ENCODE results near the gene NFE2L2.
A peak's percentile ranks its signal among the peaks of the same experiment; 100 is the strongest.
"Not testable (repeated sequence)": the region's sequence is repeated elsewhere in the genome, so short reads cannot be mapped to it uniquely, and the experiment has no call there.

NFE2L2 gene

GRCh38 chr2:177257471-177257870 is 7.1 kb downstream of the NFE2L2 start:
- DNase-seq (ENCODE audit: low spot score), result no peak

DNA sequence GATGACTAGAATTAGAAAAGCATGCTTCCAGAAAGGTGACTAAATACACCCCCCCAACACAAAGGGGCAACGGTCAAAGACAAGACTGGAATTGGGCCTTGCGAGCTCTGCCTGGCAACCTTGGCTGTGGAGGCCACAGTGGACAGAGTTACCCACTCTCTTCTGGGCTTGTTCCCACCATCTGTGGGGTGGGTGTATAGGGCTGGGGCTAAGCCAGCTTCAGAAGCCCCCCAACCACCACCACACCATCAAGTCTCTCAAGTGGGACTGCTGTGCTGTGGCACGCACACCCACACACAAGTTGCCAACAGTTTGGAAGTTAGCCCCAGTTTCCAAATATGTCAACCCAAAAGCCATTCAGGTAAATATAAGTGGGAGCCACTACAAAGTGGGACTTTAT is 7.8 kb downstream of the NFE2L2 start:
- DNase-seq (ENCODE audit: low spot score), result no peak

DNA sequence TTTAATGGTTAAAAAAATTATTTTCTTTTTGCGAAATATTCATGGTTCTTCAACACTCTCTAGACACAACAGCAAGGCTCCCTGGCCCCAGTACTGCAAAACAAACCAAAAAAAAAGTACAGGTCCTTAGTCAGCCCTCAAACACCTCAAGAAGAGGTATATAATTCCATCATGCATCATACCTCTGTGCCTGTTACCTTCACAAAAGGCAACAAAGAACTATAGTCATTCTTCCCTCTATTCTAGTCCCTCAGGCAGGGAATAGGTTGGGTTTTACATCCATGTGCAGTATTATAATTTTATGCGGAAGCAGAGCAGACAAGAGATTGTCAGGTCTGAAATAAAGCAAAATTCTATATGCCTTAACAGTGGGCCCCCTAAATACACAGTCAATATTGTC is 8.5 kb downstream of the NFE2L2 start:
- no peak for DNase-seq (ENCODE audit: low spot score)

GRCh38 chr2:177255227-177255601 is 9.3 kb downstream of the NFE2L2 start:
- no peak for DNase-seq (ENCODE audit: low spot score)

DNA sequence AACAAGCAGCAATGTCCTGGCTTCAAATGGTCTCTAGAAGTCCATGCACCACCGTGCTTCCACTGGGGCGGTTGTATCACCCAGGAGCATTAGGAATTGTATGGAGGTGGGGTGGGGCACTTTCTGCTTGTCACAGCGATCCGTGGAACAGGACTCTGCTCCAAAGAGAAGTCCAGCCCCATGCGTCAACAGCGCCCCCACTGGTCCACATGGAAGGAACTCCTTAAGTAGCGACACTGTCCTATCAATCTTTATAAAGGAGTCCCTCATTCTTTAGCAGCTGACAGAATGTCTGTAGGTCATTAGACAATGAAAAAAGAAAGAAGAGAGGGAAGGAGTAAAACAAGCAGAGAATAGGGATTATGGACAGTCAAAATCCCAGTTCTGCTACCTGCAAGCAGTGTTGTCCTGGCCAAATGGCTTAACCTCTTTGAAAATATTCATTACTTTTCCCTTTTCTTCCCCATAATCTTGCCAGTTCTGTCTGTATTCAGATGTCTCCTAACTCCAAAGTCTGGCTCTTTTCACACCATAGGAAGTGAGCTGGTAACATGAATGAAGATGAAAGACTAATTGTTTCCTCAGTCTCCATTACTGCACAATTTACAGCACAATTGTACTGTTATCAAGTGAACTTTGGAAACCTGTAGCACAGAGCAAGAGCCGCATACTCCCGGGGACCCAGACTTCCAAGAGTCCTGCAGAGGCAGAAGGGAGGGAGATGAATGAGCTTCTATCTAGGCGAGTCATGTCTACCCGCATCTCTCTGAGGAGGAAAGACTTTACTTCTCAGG is 9.9 kb downstream of the NFE2L2 start:
- DNase-seq (ENCODE audit: low spot score), result no peak

- no peak for DNase-seq (ENCODE audit: low spot score)
Measured at GRCh38 chr2:177253704-177254103, 10.8 kb downstream of the NFE2L2 start.

DNA sequence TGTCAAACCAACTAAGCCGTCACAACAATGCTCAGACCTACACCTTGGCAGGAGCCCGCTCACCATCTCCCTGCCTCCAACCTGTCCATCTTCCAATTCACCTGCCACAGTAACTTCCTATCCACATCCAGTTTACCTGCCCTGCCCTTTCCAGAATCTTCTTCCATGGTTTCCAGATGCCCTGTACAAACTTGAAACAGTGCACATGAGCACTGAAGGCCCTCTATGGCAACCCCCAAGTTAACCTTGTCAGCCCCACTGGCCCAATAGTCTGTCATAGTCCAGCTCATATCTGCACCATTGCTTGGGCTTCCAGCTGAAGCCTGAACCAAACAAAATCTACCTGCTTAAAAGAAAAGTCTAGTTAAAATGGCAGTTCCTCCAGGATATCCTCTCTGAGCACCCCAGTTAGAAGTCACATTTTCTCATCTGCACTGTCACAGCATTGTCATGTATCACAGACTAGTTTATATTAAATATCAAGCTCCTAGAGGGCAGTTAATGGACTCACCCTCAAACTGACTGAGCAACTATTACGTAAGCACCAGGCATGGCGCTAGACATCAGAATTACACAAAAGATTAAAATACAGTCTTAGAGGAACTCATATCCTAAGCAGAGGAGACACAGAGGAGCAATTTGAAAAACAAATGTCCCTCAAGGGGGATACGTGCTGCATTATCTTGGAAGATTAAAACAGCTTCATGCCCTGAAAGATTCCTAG is 11.6 kb downstream of the NFE2L2 start:
- no peak for DNase-seq (ENCODE audit: low spot score)

- DNase-seq (ENCODE audit: low spot score), result no peak
Measured at GRCh38 chr2:177251165-177251542, 13.4 kb downstream of the NFE2L2 start.

DNA sequence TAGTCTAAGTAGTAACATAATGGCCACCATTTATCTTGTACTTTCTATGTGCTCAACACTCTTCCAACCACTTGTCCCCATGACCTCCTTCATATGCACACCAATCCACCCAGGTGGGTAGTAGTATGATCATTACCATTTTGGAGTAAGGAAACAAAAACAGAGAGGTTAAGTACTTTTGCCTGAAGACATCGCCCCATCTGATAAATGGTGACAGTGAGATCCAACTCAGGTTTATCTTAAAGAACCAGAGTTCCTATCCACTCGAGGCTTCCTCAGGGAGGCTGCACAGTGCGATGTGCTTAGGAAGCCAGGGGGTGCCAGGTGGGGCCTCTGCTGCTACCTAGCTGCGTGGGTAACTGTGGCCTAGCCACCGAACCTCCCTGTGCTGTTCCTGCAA is 14.1 kb downstream of the NFE2L2 start:
- no peak for DNase-seq (ENCODE audit: low spot score)

GRCh38 chr2:177249038-177249437 is 15.5 kb downstream of the NFE2L2 start:
- DNase-seq (ENCODE audit: low spot score), result no peak

DNA sequence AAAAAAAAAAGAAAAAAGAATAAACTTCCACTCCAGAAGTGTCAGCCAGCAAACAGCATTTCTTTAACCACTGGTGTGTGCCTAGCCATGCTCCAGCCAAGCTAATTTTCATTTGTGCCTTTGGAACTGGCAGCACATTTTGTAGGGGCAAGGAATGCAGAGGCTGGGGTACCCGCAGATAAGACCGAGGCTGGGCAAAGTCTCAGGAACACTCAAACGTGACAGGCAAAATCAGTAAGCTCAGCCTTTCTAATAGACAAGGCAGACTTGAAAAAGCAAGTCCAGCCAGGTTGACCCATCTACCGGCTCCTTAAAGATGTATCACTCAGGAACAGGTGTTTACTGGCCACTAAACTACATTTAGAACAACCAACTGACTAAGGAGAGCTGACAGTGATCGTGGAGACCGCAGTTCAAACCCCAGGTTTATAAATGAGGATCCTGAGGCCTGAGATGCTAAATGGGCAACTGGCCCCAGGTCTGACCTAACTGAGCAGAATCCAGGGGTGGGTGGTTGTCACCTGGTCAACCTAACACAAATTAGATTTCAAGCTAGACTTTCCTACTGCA is 16.7 kb downstream of the NFE2L2 start:
- DNase-seq (ENCODE audit: low spot score), result no peak

DNA sequence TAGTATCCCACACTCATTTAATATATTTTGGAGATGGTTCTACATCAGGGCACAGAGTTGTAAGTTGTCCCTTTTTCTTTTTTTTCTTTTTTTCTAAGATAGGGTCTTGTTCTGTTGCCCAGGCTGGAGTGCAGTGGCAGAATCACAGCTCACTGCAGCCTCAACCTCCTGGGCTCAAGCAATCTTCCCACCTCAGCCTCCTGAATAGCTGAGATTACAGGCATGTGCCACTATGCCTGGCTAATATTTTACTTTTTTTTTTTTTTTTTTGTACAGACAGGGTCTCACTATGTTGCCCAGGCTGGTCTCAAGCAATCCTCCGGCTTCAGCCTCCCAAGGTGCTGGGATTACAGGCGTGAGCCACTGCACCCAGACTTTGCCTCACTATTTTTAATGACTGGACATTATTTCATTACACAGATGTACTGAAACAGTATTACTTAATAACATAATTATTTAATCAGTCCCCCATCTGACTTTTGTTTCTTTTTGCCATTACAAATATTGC is 17.9 kb downstream of the NFE2L2 start:
- not testable (repeated sequence) for DNase-seq (ENCODE audit: low spot score)

DNA sequence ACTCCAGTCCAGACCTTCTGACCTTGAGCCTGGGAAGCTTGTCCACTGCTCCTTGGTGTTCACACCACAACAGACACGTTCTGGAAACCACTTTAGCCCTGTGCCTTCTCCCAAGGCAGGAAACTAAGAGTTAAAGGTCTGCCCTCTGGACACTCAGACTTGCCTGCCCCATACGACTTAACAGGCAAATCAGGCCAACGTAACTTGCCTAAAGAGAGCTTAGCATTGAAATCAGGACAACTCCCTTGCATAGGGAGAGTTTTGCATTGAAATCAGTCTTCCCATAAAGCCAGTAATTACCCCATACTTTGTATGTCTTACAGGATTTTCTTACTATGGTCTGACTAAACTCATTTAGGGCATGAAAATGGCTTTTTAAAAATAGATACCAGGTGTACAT is 18.5 kb downstream of the NFE2L2 start:
- DNase-seq (ENCODE audit: low spot score), result no peak

DNA sequence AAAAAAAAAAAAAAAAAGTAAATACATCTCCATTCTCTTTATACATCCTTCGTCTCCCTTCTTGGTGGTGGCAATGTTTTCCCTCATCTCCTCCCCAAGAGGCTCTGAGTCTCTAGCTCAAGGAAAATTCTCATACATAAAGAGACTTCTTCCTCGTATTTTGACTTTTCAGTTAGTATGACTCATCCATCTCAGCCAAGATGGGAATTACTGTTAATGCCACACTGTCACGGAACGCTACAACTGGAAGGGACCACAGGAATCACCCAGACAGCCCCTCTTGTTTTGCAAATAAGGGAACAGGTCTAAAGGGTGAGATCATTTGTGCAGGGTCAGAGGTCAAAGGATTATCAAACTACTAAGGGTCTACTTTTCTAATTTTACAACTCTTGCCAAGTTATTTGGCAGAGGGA is 19.5 kb downstream of the NFE2L2 start:
- peak; percentile 87 for DNase-seq (ENCODE audit: low spot score)

DNA sequence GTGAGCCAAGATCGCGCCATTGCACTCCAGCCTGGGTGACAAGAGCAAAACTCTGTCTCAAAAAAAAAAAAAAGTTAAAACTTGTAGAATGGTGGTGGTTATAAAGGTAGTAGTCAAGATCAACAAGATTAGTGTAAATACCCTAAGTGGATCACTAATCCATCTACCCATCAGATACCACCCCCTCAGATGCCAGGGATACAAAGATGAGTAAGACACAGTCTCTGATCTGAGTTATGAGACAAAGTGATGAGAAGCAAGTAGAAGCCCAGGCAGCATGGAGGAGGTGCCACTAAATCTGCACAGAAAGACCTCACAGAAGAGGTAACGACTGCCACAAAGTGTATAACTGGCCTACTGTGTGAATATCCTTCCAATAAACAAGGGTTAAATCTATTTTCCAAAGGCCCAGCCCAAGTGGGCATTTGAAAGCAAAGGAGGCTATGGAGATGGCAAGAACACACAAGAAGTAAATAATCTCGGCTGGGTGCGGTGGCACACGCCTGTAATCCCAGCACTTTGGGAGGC is 20.2 kb downstream of the NFE2L2 start:
- DNase-seq (ENCODE audit: low spot score), result no peak

- no peak for DNase-seq (ENCODE audit: low spot score)
Measured at GRCh38 chr2:177243476-177243875, 21.1 kb downstream of the NFE2L2 start.

GRCh38 chr2:177243073-177243472 is 21.5 kb downstream of the NFE2L2 start:
- no peak for DNase-seq (ENCODE audit: low spot score)

DNA sequence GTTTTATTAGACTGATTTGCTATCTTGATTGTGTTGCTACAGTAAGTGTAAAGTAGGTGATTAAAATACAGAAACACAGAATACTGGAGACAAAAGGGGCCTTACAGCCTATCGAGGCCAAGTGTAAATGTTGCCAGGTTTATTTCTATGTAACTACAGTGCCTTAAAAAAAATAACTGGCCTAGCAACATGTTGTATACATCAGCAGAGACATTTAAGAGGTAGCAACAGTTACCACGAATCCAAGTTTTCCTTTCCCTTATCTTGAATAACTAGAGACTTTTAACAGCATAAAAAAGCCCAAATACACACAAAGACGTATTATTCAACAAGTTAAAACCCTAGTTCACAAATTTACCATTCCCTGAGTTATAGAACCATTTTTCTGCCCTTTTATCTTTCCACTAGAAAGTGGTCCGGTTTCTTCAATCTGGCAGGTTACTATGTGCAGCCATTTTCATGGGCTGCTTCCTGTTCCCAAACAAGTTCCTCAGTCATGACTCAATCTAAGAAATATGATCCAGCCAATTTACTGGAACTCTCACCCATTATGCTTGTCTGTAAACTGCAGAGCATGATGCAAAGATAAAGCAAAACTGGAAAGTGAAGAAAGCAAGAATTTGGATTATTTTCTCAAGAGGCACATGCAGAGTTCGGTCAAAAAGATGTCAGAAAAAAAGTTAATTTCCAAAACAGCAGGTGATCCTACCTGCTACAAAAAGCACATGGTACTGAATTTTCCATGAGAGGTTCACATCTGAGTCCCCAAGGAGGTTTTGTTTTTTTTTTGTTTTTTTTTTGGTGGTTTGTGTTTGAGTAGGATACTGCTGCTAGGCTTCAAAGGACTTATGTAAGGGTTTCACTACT is 22.2 kb downstream of the NFE2L2 start:
- peak; percentile 89 for DNase-seq (ENCODE audit: low spot score)

GRCh38 chr2:177241711-177242120 is 22.8 kb downstream of the NFE2L2 start:
- no peak for DNase-seq (ENCODE audit: low spot score)

DNA sequence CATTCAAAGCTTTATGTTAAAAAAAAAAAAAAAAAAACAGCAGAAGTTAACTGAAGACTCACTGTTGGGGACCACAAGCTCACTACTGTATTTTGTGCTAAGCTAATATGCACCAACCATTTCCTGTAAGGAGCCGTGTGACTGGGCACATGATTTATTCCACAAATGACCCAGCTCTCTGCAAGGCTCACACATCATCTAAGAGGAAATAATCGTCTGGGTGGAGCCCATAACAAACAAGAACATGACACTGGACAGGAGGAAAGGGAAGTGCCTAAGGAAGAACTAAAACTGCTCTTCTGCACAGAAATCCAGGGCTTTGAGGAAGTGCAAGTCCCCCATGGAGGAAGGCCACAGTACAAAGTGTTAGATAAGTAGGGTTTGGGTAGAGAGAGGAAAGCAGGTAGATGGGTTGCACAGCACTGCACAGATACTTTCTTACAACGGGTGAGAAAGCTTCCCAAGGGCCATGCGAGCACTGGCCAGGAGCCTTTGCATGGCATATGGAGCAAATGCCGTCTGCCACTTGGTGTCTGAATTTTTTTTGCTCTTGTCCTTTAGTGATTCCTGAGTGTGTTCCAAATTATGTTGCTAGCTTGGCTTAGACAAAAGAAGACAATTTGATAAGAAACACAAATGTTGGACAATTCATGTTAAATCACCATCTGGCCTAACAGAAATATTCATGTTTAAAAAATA is 24.4 kb downstream of the NFE2L2 start:
- DNase-seq (ENCODE audit: low spot score), result peak; percentile 35

GRCh38 chr2:177239053-177239452 is 25.5 kb downstream of the NFE2L2 start:
- no peak for DNase-seq (ENCODE audit: low spot score)

Data from AG08395 (cell line).